ENCODE measurements around the gene CDHR4.
"Not testable (repeated sequence)": the region's sequence is repeated elsewhere in the genome, so short reads cannot be mapped to it uniquely, and the experiment has no call there.

Gene CDHR4

DNA sequence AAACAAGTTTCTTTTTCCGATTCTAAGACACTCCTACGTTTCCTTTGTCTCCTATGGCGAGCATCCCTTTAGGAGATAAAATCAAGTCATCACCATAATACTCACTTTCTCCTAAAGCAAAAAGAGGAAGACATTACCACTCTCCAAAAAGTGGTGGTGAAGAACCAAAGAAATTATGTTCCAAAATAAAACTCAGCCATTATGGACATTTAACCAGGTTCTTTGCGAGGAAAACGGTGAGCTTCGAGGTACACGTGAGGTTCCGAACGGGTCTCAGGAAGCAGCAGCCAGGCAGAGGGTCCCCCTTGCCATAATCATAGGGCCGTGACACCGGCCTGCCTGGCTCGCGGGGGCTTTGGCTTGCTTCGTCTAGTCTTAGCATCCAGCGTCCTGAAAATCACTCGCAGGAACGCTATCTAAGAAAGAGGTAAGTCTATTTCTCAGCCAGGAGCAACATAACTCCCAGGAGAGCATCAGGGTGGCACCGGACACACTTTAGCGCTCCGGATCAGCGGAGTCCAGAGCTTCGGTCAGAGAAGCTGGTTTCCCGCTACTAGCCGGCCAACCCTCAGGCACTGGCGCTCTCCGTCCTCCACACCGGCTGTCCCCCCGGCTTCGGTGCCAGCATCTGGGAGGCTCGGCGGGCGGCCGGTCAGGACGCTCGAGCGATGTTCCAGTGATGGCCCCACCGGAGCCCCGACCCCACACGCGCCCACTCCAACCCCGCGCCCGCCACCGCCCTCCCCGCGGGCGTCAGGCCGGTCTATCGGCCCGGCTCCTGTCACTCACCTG lies 13.9 kb downstream of the CDHR4 start:
- peak overlapping the region; percentile 91 for H3K4me3 ChIP-seq (ENCODE audit: low read length)
- DNase-seq (ENCODE audit: low read depth, low spot score): no peak

DNA sequence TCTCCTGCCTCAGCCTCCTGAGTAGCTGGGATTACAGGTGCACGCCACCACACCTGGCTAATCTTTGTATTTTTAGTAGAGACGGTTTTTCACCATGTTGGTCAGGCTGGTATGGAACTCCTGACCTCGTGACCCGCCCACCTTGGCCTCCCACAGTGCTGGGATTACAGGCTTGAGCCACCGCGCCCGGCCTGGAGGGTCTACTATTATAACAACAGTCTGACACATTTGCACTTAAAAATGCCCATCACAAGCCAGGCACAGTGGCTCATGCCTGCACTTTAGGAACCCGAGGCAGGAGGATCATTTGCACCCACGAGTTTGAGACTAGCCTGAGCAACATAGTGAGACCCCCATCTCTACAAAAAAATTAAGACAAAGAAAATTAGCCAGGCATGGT lies 17.4 kb downstream of the CDHR4 start:
- not testable (repeated sequence) for H3K4me3 ChIP-seq (ENCODE audit: low read length); DNase-seq (ENCODE audit: low read depth, low spot score)

DNA sequence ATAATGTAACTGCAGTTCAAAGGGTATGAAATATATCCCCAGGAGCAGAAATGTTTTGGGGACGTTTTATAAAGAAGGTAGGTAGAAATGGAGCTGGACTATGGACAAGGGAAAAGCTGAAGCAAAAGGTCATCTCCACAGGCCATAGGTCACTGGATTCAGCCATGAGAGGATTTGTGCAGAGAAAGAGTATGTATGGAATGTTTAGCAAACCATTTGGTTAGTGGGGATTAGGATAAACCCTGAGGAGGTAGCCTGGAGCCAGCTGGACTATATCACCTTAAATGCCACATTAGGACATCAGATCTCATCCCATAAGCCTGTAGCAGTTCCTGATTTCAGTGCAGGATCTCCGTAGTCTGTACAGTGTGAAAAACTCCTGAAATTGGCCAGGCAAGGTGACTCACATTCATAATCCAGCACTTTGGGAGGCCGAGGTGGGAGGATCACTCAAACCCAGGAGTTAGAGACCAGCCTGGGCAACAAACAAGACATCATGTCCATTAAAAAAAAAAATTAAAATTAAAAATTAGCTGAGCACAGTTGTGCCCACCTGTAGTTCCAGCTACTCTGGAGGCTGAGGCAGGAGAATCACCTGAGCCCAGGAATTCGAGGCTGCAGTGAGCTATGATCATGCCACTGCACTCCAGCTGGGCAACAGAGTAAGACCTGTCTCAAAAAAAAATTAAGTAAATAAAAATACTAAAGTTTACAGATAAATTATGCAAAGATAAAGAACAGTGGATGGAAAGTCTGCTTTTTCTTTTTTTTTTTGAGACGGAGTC lies 18.1 kb downstream of the CDHR4 start:
- DNase-seq (ENCODE audit: low read depth, low spot score): no peak
- no peak overlapping the region for H3K4me3 ChIP-seq (ENCODE audit: low read length)

DNA sequence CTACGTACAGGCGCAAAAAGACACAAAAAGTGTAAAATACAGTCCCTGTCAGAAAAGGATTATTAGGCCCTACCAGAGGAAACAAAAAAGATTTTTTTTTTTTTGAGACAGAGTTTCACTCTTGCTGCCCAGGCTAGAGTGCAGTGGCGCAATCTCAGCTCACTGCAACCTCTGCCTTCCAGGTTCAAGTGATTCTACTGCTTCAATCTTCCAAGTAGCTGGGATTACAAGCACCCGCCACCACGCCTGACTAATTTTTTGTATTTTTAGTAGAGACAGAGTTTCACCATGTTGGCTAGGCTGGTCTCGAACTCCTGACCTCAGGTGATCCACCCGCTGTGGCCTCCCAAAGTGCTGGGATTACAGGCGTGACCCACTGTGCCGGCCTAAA lies 18.7 kb downstream of the CDHR4 start:
- not testable (repeated sequence) for DNase-seq (ENCODE audit: low read depth, low spot score)

GRCh38 chr3:49780080-49780974 lies 19.3 kb downstream of the CDHR4 start:
- DNase-seq (ENCODE audit: low read depth, low spot score): no peak
- H3K4me3 ChIP-seq (ENCODE audit: low read length): no peak overlapping the region

More for the DNA sequence above, 18.7 kb downstream of the CDHR4 start:
- not testable (repeated sequence) for H3K4me3 ChIP-seq (ENCODE audit: low read length)

DNA sequence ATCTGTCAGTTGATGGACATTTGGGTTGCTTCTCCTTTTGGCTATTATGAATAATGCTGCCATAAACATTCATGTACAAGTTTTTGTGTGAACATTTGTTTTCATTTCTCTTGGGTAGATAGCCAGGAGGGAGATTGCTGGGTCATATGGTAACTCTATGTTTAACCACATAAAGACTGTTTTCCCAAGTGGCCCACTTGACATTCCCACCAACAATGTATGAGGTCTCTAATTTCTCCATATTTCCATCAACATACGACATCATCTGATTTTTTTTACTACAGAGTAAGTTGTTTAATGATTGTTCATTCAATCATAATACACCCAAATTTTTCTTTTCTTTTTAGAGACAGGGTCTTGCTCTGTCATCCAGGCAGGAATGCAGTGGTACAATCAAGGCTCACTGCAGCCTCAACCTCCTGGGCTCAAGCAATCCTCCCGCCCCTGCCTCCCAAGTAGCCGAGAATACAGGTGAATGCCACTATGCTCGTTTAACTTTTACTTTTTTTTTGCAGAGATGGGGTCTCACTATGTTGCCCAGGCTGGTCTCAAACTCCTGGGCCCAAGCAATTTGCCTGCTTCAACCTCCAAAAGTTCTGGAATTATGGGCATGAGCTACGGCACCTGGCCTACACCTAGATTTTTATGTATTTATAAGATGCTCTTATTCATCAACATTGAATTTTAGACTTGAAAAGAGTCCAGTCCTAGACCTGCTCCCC lies 20.2 kb downstream of the CDHR4 start:
- DNase-seq (ENCODE audit: low read depth, low spot score): no peak
- H3K4me3 ChIP-seq (ENCODE audit: low read length): no peak overlapping the region

GRCh38 chr3:49776101-49776500 lies 23.6 kb downstream of the CDHR4 start:
- DNase-seq (ENCODE audit: low read depth, low spot score); H3K4me3 ChIP-seq (ENCODE audit: low read length): not testable (repeated sequence)

DNA sequence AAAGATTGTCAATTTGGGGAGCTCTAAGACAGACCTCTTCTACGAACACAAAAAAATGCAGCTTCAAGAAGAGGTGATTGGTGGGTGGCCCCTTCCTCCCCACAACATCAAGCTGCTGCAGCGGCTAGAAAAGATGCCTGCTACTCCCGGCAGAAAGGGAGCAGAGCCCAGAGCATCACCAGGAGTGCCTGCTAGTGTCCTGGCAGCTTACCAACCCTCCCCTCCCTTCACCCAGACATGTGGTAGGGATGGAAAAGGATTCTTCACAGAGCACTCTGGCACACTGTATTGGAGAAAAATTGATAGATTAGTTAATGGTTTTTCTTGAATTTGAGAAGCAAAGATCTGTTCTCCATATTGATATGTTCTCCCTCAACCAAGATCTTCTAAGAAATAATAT lies 24.1 kb downstream of the CDHR4 start:
- DNase-seq (ENCODE audit: low read depth, low spot score): no peak
- H3K4me3 ChIP-seq (ENCODE audit: low read length): no peak overlapping the region

- no peak overlapping the region for H3K4me3 ChIP-seq (ENCODE audit: low read length)
- no peak for DNase-seq (ENCODE audit: low read depth, low spot score)
Measured at GRCh38 chr3:49772703-49773102, 27.0 kb downstream of the CDHR4 start.

GRCh38 chr3:49771340-49771938 lies 28.2 kb downstream of the CDHR4 start:
- no peak overlapping the region for H3K4me3 ChIP-seq (ENCODE audit: low read length)
- DNase-seq (ENCODE audit: low read depth, low spot score): no peak

DNA sequence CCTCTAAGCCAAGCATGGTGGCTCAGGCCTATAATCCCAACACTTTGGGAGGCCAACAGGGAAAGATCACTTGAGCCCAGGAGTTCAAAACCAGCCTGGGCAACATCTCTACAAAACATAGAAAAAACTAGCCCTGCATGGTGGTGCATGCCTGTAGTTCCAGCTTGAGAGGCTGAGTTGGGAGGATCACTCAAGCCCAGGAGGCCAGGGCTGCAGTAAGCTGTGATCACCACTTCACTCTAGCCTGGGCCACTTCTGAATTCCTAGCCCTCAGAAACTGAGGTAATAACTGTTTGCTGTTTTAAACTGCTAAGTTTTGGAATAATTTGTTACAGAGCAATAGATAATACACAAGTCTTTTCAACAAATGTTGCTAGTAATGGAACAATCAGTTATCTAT lies 29.7 kb downstream of the CDHR4 start:
- no peak for DNase-seq (ENCODE audit: low read depth, low spot score)
- no peak overlapping the region for H3K4me3 ChIP-seq (ENCODE audit: low read length)

DNA sequence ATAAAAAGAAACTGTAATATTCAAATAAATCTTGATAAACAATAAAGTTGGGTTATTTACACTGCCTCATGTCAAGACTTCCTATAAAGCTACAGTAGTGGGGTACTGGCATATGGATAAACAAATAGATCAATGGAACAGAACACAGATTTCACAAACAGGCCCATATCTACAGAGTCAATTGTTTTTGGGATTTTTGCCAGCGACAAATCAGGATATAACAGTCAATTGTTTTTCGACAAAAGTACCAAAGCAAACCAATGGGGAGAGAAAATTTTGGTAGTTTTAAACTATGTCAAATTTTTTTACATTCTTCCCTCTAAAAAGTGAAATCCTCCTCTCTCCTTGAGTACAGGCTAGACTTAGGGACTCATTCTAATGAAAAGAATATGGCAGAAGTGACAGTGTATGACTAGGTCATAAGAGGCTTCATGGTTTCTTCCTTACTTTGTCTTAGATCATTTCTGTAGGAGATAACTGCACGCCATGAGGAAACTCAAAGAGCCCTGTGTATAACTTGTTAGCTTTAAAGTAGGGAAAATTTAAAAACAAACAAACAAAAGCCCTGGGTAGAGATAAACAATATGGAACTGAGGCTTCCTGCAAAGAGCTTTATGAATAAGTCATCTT lies 30.3 kb downstream of the CDHR4 start:
- no peak overlapping the region for H3K4me3 ChIP-seq (ENCODE audit: low read length)
- no peak for DNase-seq (ENCODE audit: low read depth, low spot score)

DNA sequence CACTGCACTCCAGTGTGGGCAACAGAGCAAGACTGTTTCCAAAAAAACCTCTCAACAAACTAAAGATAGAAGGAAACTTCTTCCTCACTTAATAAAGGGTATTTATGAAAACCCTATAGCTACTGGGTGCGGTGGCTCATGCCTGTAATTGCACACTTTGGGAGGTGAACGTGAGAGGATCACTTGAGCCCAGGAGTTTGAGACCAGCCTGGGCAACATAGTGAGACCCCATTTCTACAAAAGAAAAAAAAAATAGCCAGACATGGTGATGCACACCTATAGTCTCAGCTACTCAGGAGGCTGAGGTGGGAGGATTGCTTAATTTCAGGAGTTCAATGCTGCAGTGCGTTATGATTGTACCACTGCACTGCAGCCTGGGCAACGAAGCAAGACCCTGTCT lies 35.7 kb downstream of the CDHR4 start:
- no peak overlapping the region for H3K4me3 ChIP-seq (ENCODE audit: low read length)
- DNase-seq (ENCODE audit: low read depth, low spot score): no peak

- no peak for DNase-seq (ENCODE audit: low read depth, low spot score)
- H3K4me3 ChIP-seq (ENCODE audit: low read length): no peak overlapping the region
Measured at GRCh38 chr3:49761661-49762060, 38.0 kb downstream of the CDHR4 start.

DNA sequence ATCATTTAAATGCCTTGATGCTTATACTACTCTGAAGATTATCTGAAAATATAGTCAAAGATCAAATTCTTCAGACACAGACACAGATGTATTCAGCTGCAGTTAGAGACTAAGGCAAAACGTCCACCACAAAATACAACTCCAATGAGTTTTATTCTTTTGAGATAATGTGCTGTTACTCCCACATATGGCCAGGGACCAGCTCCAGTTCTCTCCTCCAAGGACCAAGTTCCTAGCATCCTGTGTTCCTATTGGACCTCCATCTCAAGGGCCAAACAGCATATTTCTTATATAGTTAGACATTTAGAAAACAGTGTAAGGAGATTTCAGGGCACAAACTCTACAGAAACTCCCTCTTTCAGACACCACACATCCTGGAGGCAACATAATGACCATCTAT lies 40.4 kb downstream of the CDHR4 start:
- H3K4me3 ChIP-seq (ENCODE audit: low read length): no peak overlapping the region
- no peak for DNase-seq (ENCODE audit: low read depth, low spot score)

- no peak overlapping the region for H3K4me3 ChIP-seq (ENCODE audit: low read length)
- DNase-seq (ENCODE audit: low read depth, low spot score): no peak
Measured at GRCh38 chr3:49757197-49757596, 42.5 kb downstream of the CDHR4 start.

- H3K4me3 ChIP-seq (ENCODE audit: low read length): no peak overlapping the region
- no peak for DNase-seq (ENCODE audit: low read depth, low spot score)
Measured at GRCh38 chr3:49756036-49756435, 43.6 kb downstream of the CDHR4 start.

DNA sequence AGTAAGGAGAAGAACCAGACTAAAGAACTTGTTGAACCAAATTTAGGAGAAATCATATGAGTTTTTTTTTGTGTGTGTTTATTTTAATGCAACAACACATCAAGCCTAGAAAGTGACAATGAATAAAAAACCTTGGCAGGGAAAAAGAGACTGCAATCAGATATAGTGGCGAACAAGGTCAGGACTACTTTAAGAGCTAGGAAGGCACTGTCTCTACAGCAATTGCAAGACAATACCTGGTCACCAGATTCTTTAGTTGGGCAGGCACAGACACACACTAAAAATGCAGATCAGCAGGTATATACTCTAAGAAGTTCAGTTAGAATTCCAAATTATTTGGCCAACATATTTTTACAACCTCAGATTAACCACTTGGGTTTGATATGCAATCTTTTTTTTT lies 45.1 kb downstream of the CDHR4 start:
- no peak for DNase-seq (ENCODE audit: low read depth, low spot score)
- no peak overlapping the region for H3K4me3 ChIP-seq (ENCODE audit: low read length)
